Measurements from ENCODE around the gene JAGN1. TPM values are rescaled to one million over a fixed set of nuclear protein-coding genes. Genes with fewer than 3 reads are reported as not detected.

The JAGN1 gene
- total and polyA plus RNA-seq, 2 donors (not counting 1 experiment from before 2014, with no cell fraction given): 20.3 to 25.7 TPM

DNA sequence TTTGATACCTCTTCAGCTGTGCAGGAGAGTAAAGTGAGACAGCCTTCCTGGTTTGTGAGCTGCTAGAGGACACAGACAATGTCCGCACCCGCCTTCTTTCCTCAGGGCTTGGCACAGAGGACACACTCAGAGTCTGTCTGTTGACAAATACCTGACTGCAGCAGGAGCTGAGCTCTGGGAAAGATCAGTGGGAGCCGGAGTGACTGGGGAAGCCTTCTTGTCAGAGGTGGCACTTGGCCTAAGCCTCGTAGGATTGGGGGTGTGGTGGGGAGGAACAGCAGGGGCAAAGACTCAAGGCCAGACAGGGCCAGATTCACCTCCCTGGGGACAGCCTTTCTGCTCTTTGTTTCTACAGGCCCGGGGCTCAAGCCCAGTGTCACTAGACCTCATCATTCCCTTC lies 23.2 kb downstream of the JAGN1 start:
- Histone ChIP-seq H3K9me3 (ENCODE audit: control extremely low read depth in 1 of 3, control insufficient read depth in 2 of 3, insufficient read depth in 1 of 3, low read length in 2 of 3) (no peaks in the 10 kb centered on the region), H3K4me2 (replicated peaks; ENCODE audit: low read depth, low read length, poor library complexity, severe bottlenecking) (no peak overlapping the region), H3K9ac (ENCODE audit: low read length) (no peak overlapping the region), H3K79me2 (ENCODE audit: control insufficient read depth, insufficient read depth, low read length) (no peaks in the 10 kb centered on the region), H3K27me3 (replicated peaks in 1 of 4; ENCODE audit: control extremely low read depth in 1 of 4, control insufficient read depth in 3 of 4, insufficient read depth in 4 of 4, low read length in 3 of 4) (peaks cover 0 to 29% (median 9%) of the 10 kb centered on the region in 4 experiments), H3K4me3 (ENCODE audit: control extremely low read depth in 1 of 5, extremely low read depth in 1 of 5, insufficient read depth in 1 of 5, low read depth in 2 of 5, low read length in 4 of 5) (no peak overlapping the region), H4K20me1 (ENCODE audit: control insufficient read depth, insufficient read depth, low read length, poor library complexity, severe bottlenecking) (no peaks in the 10 kb centered on the region), H2AFZ (ENCODE audit: insufficient read depth, low read depth, low read length, poor library complexity, severe bottlenecking) (no peak overlapping the region), H3K27ac (ENCODE audit: low read length in 2 of 2) (no peak overlapping the region), H3K4me1 (ENCODE audit: control insufficient read depth in 2 of 2, insufficient read depth in 2 of 2, low read length in 2 of 2) (peaks cover 17 to 20% of the 10 kb centered on the region in 2 donors), H3K36me3 (replicated peaks in 1 of 2; ENCODE audit: control extremely low read depth in 1 of 2, control insufficient read depth in 1 of 2, extremely low read depth in 1 of 2, insufficient read depth in 2 of 2, low read length in 1 of 2) (no peaks in the 10 kb centered on the region)
- Mint-ChIP-seq H3K4me1 (peaks cover 17% of the 10 kb centered on the region), H3K27ac (no peak overlapping the region), H3K9me3 (ENCODE audit: insufficient read depth) (no peaks in the 10 kb centered on the region), H3K4me3 (no peak overlapping the region), H3K27me3 (peaks cover 12% of the 10 kb centered on the region)
- TF ChIP-seq, protein P1, sequence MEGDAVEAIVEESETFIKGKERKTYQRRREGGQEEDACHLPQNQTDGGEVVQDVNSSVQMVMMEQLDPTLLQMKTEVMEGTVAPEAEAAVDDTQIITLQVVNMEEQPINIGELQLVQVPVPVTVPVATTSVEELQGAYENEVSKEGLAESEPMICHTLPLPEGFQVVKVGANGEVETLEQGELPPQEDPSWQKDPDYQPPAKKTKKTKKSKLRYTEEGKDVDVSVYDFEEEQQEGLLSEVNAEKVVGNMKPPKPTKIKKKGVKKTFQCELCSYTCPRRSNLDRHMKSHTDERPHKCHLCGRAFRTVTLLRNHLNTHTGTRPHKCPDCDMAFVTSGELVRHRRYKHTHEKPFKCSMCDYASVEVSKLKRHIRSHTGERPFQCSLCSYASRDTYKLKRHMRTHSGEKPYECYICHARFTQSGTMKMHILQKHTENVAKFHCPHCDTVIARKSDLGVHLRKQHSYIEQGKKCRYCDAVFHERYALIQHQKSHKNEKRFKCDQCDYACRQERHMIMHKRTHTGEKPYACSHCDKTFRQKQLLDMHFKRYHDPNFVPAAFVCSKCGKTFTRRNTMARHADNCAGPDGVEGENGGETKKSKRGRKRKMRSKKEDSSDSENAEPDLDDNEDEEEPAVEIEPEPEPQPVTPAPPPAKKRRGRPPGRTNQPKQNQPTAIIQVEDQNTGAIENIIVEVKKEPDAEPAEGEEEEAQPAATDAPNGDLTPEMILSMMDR (IDR thresholded peaks at IDR 0.05): no peak
- no peak for TF ChIP-seq EZH2 (IDR thresholded peaks at IDR 0.05; ENCODE audit: borderline replicate concordance, insufficient read depth, low read depth, low read length, poor library complexity, severe bottlenecking)
- ChIA-PET POLR2A (interaction anchor here (0.7 kb wide), 1 partner anchor 409 kb away, joined by 5 read pairs; no protein-coding TSS in a partner anchor), CTCF (interaction anchor here (0.6 to 1.5 kb wide), 2 partner anchors 12 to 19 kb away, joined by 3 to 6 read pairs; partner anchors contain the start of gene CRELD1)
- DNase-seq: no peak
- no peak for ATAC-seq (ENCODE audit: low read depth)
- WGBS (ENCODE audit: insufficient coverage): 93% methylated on average over 5 of the region's 5 CpGs
- intact Hi-C loops (cut with micrococcal nuclease): no loop called here

DNA sequence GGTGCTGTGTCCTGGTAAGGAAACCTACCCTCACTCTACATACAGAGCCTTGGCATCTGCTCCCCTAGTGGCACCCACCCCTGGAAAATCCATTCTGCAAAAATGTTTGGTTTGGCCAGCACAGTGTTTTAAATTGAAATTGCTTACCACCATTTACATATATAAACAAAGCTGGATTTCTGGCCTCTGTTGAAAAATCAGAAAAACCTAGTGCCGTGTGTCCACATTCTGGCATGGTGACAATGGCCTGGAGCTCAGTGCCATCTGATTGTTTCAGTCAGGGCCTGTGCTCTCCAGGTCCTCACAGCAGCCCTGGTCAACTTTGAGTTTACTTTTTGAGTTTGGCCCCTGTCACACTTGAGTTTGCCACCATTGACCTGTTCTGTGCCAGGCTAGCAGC lies 23.6 kb downstream of the JAGN1 start:
- H3K4me3 Mint-ChIP-seq: peak overlapping the region; percentile 34
- H3K79me2 ChIP-seq (ENCODE audit: control insufficient read depth, insufficient read depth, low read length): no peaks in the 10 kb centered on the region
- no peaks in the 10 kb centered on the region for H4K20me1 ChIP-seq (ENCODE audit: control insufficient read depth, insufficient read depth, low read length, poor library complexity, severe bottlenecking)
- H3K4me2 ChIP-seq (replicated peaks; ENCODE audit: low read depth, low read length, poor library complexity, severe bottlenecking): no peak overlapping the region
- H3K4me1 ChIP-seq (ENCODE audit: control insufficient read depth in 2 of 2, insufficient read depth in 2 of 2, low read length in 2 of 2): peaks cover 17 to 20% of the 10 kb centered on the region in 2 donors
- no peaks in the 10 kb centered on the region for H3K9me3 ChIP-seq (ENCODE audit: control extremely low read depth in 1 of 3, control insufficient read depth in 2 of 3, insufficient read depth in 1 of 3, low read length in 2 of 3)
- ChIA-PET POLR2A (no interaction called here), CTCF (interaction anchor here (0.6 to 1.5 kb wide), 2 partner anchors 11 to 19 kb away, joined by 3 to 6 read pairs; partner anchors contain the start of gene CRELD1)
- ATAC-seq (ENCODE audit: low read depth) (no peak), DNase-seq (no peak)
- intact Hi-C loops (cut with micrococcal nuclease): no loop called here
- 92% methylated on average over 1 of the region's 1 CpG for WGBS (ENCODE audit: insufficient coverage)
- H3K4me1 Mint-ChIP-seq: peaks cover 17% of the 10 kb centered on the region
- no peak for TF ChIP-seq EZH2 (IDR thresholded peaks at IDR 0.05; ENCODE audit: borderline replicate concordance, insufficient read depth, low read depth, low read length, poor library complexity, severe bottlenecking)
- TF ChIP-seq, protein P1 (IDR thresholded peaks at IDR 0.05): no peak
- H3K27me3 Mint-ChIP-seq: peaks cover 12% of the 10 kb centered on the region
- no peak overlapping the region for H2AFZ ChIP-seq (ENCODE audit: insufficient read depth, low read depth, low read length, poor library complexity, severe bottlenecking)
- H3K27ac Mint-ChIP-seq: no peak overlapping the region
- H3K9ac ChIP-seq (ENCODE audit: low read length): no peak overlapping the region
- H3K4me3 ChIP-seq (ENCODE audit: control extremely low read depth in 1 of 5, extremely low read depth in 1 of 5, insufficient read depth in 1 of 5, low read depth in 2 of 5, low read length in 4 of 5): no peak overlapping the region
- H3K27me3 ChIP-seq (replicated peaks in 1 of 4; ENCODE audit: control extremely low read depth in 1 of 4, control insufficient read depth in 3 of 4, insufficient read depth in 4 of 4, low read length in 3 of 4): peaks cover 0 to 29% (median 9%) of the 10 kb centered on the region in 4 experiments
- no peaks in the 10 kb centered on the region for H3K9me3 Mint-ChIP-seq (ENCODE audit: insufficient read depth)
- H3K36me3 ChIP-seq (replicated peaks in 1 of 2; ENCODE audit: control extremely low read depth in 1 of 2, control insufficient read depth in 1 of 2, extremely low read depth in 1 of 2, insufficient read depth in 2 of 2, low read length in 1 of 2): no peaks in the 10 kb centered on the region
- H3K27ac ChIP-seq (ENCODE audit: low read length in 2 of 2): no peak overlapping the region

Measured in B cell (primary cell).